ENCODE data around the gene WDR1.

Gene WDR1

GRCh38 chr4:10066206-10066605 lies 50.4 kb downstream of the WDR1 start:
- no peak for DNase-seq

- DNase-seq: no peak
Measured at GRCh38 chr4:10063544-10064300, 52.9 kb downstream of the WDR1 start.

GRCh38 chr4:10061650-10062415 lies 54.8 kb downstream of the WDR1 start:
- DNase-seq: no peak

- DNase-seq: no peak
Measured at GRCh38 chr4:10058371-10058770, 58.2 kb downstream of the WDR1 start.

- no peak for DNase-seq
Measured at GRCh38 chr4:10057023-10057395, 59.6 kb downstream of the WDR1 start.

- no peak for DNase-seq
Measured at GRCh38 chr4:10056334-10057022, 60.1 kb downstream of the WDR1 start.

- DNase-seq: no peak
Measured at GRCh38 chr4:10055871-10056270, 60.7 kb downstream of the WDR1 start.

- DNase-seq: no peak
Measured at GRCh38 chr4:10054571-10055041, 62.0 kb downstream of the WDR1 start.

- no peak for DNase-seq
Measured at GRCh38 chr4:10053635-10054453, 62.8 kb downstream of the WDR1 start.

- DNase-seq: no peak
Measured at GRCh38 chr4:10051517-10052135, 65.0 kb downstream of the WDR1 start.

- no peak for DNase-seq
Measured at GRCh38 chr4:10050721-10051120, 65.9 kb downstream of the WDR1 start.

GRCh38 chr4:10050261-10050661 lies 66.3 kb downstream of the WDR1 start:
- DNase-seq: no peak

GRCh38 chr4:10048941-10049697 lies 67.5 kb downstream of the WDR1 start:
- no peak for DNase-seq

GRCh38 chr4:10047967-10048366 lies 68.6 kb downstream of the WDR1 start:
- no peak for DNase-seq

- DNase-seq: no peak
Measured at GRCh38 chr4:10046471-10046870, 70.1 kb downstream of the WDR1 start.

GRCh38 chr4:10045481-10045880 lies 71.1 kb downstream of the WDR1 start:
- DNase-seq: peak; percentile 30 to 59

- no peak for DNase-seq
Measured at GRCh38 chr4:10041036-10041435, 75.6 kb downstream of the WDR1 start.

GRCh38 chr4:10040049-10040892 lies 76.3 kb downstream of the WDR1 start:
- DNase-seq: no peak

- DNase-seq: no peak
Measured at GRCh38 chr4:10036807-10037342, 79.7 kb downstream of the WDR1 start.

GRCh38 chr4:10035130-10035529 lies 81.5 kb downstream of the WDR1 start:
- DNase-seq: no peak

Data from SW 1271 (cell line).